Measurements from ENCODE around the gene ASB15.
A peak's percentile ranks its signal among the peaks of the same experiment; 100 is the strongest.

ASB15 gene

DNA sequence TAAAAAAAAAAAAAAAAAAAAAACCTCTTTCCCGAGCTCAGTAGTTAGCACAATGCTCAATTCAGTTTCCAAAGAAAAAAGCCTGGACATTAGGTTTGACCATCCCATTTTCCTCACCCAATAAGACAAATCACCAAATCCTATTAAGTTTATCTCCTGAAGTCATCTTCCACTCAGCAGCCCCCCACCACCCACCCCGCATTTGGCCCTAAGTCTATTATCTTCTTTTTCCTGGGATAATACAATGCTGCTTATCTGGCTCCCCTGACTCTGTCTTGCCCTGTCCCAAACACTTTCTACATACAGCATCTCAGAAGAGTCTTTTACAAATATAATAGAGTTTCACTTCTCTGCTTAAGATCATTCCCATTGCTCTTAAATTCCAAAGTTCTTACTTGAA, 36.3 kb downstream of the ASB15 start:
- DNase-seq, result no peak

- no peak for DNase-seq
Measured at GRCh38 chr7:123639631-123640030, 38.0 kb downstream of the ASB15 start.

DNA sequence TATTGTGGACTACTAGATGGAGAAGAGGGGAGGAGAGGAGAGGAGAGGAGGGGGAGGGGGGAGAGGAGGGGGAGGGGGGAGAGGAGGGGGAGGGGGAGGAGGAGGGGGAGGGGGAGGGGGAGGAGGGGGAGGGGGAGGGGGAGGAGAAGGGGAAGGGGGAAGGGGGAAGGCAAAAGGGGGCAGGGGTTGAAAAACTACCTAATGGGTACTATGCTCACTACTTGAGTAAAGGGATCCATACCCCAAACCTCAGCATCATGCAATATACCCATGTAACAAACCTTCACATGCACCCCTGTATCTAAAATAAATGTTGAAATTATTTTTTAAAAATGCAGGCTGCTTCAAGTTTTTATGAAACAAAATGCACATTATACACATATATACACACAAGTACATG, 39.0 kb downstream of the ASB15 start:
- no peak for DNase-seq

DNA sequence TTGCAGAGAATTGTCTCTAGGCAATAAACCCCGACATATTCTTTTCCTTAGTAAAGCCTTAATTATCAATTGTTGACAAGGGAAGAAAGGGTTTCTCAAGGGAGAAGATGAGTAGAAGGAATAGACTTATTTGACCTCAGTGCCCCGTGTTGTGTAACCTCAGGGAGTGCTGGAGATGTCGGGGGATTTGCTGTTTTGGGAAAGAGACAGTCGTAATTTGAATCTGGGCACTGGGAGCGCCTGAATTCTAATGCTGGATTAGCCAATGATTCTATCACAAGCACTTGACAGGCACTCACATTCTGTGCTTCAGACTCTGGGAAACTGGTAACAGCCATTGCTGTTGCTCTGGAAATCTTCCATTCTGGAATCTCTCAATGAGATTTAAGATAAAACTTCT, 40.3 kb downstream of the ASB15 start:
- no peak for DNase-seq

DNA sequence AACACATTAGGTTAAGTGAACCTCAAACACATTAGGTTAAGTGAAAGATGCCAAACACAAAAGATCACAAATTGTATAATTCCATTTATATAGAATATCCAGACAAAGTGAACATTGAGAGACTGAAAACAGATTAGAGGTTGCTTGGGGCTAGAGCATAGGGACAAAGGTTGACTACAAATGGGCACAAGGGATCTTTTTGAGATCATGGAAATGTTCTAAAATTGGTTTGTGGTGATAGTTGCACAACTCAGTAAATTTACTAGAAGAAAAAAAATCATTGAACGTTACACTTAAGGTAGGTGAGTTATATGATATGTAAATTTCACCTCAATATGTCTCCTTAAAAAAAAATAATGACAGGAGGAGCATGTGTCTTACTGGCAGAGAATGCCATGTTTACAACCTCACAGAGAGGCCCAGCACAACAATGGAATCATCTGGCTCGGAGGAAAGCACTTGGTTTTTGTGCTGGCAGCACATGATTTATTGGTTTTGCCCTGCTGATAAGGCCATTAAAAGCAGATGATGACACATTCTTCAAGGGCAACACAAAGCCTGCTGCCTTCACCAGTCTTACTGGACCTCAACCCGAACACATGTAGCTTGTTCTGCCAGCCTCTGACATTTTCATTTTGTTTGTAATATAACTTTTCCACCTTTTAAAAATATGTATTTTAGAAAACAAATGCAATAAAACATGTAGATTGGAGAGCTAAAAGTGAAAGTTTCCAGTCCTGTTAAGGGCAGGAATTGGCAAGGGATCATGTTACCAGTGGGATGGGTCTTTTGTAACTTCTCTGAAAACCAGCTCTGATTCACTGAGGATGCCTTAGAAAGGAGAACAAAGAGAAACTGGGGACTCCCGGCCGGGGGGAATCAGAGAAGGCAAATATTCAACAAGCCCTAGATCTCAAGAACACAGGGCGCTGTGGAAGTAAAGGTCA, 42.1 kb downstream of the ASB15 start:
- DNase-seq, result peak; percentile 88

DNA sequence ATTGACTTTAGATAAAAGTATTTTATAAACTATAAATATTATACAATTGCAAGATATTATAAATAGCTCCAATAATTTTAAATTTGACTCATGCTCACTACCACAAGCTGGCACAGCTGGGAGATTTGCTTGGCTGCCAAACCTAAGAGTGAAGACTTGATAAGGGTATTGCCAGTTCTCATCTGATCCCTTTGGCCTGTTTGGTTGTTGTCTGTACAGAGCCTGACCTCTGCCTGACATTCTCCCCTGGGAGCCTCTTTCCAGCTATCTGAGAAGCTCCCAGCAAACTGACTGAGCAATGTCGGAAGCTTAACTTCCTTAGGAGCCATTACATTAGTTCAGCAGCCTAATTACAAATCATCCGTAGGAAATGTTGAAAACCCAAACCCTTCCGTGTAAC, 43.9 kb downstream of the ASB15 start:
- DNase-seq, result no peak

DNA sequence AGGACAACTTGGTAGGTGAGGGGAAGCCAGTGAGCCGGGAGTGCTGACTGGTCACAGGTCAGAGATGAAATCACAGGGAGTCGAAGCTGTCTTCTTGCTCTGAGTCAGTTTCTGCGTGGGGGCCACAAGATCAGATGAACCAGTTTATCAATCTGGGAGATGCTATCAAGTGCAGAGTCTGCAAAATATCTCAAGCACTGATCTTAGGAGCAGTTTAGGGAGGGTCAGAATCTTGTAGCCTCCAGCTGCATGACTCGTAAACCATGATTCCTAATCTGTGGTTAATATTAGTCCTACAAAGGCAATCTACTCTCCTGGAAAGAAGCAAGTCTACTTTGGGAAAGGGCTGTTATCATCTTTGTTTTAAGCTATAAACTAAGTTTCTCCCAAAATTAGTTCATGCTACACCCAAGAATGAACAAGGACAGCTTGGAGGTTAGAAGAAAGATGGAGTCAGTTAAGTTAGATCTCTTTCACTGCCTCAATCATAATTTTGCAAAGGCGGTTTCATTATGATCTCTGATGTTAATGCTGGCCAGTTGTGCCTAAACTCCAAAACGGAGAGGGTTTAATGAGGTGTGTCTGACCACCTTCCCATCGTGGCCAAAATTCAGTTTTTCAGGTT, 45.6 kb downstream of the ASB15 start:
- DNase-seq, result peak; percentile 82

- no peak for DNase-seq
Measured at GRCh38 chr7:123649964-123650363, 48.3 kb downstream of the ASB15 start.

- peak; percentile 81 for DNase-seq
Measured at GRCh38 chr7:123650595-123650994, 49.0 kb downstream of the ASB15 start.

GRCh38 chr7:123652406-123652805, 50.8 kb downstream of the ASB15 start:
- no peak for DNase-seq

GRCh38 chr7:123653162-123653561, 51.5 kb downstream of the ASB15 start:
- no peak for DNase-seq

DNA sequence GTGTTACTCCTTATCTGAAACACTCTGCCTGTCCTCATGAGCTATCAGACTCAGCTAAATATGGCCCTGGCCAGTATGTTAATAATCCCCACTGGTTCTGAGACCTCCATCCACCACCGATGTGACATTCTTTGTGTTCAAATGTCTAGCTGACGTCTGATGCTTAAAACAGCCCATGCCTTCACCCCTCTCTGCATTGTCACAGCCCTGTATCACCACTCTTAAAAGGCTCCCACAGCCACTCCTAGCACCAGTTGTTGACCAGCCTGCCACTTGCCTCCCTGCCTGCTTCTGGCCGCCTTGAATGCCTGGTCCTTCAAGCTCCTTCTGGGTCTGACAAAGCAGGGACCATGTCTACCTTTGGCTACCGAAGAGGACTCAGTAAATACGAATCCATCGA, 54.0 kb downstream of the ASB15 start, which contains the start of gene LMOD2:
Gene LMOD2 (plus strand): TSS at position 253 of the 400 bp plus-strand sequence. CDS start 98 bp downstream, at position 351.
- DNase-seq, result no peak

GRCh38 chr7:123656544-123657303, 55.1 kb downstream of the ASB15 start:
- DNase-seq, result no peak

DNA sequence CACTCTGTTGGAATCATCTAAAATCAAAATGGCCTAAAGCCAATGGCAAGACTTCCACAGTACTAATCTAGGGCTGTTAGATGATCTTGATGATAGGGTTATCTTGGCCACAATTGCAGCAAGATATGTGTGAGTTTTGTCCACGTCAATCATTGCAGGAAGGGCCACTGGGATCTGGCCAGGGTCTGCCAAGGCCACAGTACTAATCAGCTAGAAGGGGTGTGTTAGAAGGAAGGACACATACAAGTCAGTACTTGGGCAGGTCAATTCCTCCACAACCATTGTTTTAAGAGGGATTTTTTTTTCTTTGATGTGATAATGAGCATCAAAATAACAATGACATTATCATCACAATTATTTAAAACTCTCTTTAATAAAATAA, 55.7 kb downstream of the ASB15 start:
- no peak for DNase-seq

DNA sequence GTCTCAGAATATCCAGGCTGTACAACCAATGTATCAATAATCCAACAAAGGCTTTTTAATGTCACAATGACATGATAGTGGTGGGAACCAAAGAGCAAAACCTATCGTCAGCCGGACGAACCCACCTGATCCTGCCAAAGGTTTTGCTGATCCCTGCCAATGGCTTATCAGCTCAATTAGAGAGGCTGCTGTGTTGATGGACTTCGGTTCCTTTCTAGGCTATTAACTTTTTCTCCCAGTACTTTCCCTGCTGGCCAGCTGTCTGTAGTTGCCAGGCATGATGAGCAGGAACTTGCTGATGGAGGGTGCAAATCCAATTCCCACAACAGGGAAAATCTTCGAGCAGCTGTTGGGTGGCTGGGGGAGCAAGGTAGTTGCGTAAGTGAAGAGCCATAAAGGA, 56.4 kb downstream of the ASB15 start:
- DNase-seq, result no peak

GRCh38 chr7:123660514-123661354, 59.1 kb downstream of the ASB15 start:
- no peak for DNase-seq

- no peak for DNase-seq
Measured at GRCh38 chr7:123661765-123662164, 60.1 kb downstream of the ASB15 start.

DNA sequence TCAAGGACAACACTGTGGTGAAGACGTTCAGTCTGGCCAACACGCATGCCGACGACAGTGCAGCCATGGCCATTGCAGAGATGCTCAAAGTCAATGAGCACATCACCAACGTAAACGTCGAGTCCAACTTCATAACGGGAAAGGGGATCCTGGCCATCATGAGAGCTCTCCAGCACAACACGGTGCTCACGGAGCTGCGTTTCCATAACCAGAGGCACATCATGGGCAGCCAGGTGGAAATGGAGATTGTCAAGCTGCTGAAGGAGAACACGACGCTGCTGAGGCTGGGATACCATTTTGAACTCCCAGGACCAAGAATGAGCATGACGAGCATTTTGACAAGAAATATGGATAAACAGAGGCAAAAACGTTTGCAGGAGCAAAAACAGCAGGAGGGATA, 60.7 kb downstream of the ASB15 start:
- no peak for DNase-seq

DNA sequence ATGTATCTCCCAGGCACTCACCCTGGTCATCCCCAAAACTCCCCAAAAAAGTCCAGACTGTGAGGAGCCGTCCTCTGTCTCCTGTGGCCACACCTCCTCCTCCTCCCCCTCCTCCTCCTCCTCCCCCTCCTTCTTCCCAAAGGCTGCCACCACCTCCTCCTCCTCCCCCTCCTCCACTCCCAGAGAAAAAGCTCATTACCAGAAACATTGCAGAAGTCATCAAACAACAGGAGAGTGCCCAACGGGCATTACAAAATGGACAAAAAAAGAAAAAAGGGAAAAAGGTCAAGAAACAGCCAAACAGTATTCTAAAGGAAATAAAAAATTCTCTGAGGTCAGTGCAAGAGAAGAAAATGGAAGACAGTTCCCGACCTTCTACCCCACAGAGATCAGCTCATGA, 61.1 kb downstream of the ASB15 start:
- no peak for DNase-seq

DNA sequence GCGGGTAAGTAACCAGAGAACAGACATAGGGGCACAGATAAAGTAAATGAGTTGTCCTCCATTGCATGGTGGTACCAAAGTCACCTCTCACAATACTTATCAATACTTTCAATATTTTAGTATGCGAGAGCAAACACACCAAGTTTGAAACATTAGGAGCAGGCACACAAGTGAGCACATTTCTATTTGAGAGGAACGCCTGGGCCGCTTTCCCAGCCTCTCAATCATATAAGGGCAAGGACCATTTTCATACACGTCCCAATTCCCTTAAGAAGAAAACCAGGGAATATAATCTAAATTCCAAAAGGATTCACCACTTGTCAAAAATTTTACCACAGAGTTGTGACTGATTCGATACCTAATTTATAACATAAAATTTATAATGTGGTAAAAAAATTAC, 61.6 kb downstream of the ASB15 start:
- no peak for DNase-seq

DNA sequence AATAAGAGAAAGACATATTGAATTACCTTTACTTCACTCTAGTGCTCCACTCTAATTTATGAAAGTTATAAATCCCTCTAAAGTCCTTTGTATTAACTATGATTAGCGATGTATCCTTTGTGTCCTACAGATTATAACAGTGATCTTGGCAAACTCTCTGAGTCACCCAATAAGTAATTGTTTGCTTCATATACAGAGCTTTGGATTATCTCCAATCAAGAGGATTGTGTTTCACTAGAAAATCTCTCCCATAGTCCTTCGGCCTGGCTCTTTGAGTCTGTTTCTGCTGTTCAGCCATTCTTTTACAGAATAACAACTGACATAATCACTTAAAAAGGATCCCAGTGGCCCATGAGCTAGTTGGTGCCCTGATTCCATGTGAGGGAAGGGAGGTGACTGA, 63.5 kb downstream of the ASB15 start:
- no peak for DNase-seq

- DNase-seq, result no peak
Measured at GRCh38 chr7:123665896-123666295, 64.3 kb downstream of the ASB15 start.

GRCh38 chr7:123666492-123666891, 64.9 kb downstream of the ASB15 start:
- no peak for DNase-seq
